PC-3 (cell line): ENCODE results near the gene TAPT1. TPM values are rescaled to one million over a fixed set of nuclear protein-coding genes. Genes with fewer than 3 reads are reported as not detected.

Experiments used
- ATAC-seq: fragments of 200-7000 bp; cut with Tn5 transposase; 2 replicates; pipeline ENCODE4 v1.9.1; 2020; ENCODE audit warnings: mild to moderate bottlenecking, moderate library complexity
- BruUV-seq: library from RNA; stranded (reverse); fragments of 400-500 nt; replicated peaks from 2 replicates; lab custom pipeline; 2021; lab: Mats Ljungman, UMichigan
- CTCF ChIA-PET: fragments of 300-600 bp; sonication (Branson Sonifier 250); formaldehyde crosslinking; loops from one replicate; lab custom pipeline; 2022; ENCODE audit warnings: antibody characterized with exemption; lab: Charles Lee
- POLR2A ChIA-PET: fragments of 300-600 bp; sonication (Branson Sonifier 250); formaldehyde crosslinking; loops from one replicate; lab custom pipeline; 2022; ENCODE audit warnings: antibody characterized with exemption; ENCODE audit not compliant: unreplicated experiment; lab: Charles Lee
- DNase-seq: peaks from one replicate; pipeline ENCODE4 v3.0.0-alpha.2; 2015
- H2AFZ ChIP-seq: fragments of 300-600 bp; sonication (generic); 2 replicates; pipeline ENCODE4 v1.6.0; 2016; ENCODE audit warnings: antibody characterized with exemption, low read length
- H3F3A ChIP-seq: fragments of 300-600 bp; sonication (generic); one replicate; pipeline ENCODE4 v1.6.0; 2017; ENCODE audit warnings: antibody characterized with exemption, low read length, control low read depth, mild to moderate bottlenecking; ENCODE audit not compliant: unreplicated experiment
- H3K27ac ChIP-seq: fragments of 300-600 bp; sonication (generic); 2 replicates; pipeline ENCODE4 v1.5.1; 2016; ENCODE audit warnings: mild to moderate bottlenecking, low read length
- H3K27me3 ChIP-seq: fragments of 300-600 bp; sonication (generic); 2 replicates; pipeline ENCODE4 v1.6.1; 2016; ENCODE audit warnings: low read length, mixed read lengths
- H3K36me3 ChIP-seq: fragments of 300-600 bp; sonication (generic); 2 replicates; pipeline ENCODE4 v1.6.1; 2016; ENCODE audit warnings: low read depth, mixed run types, low read length, mixed read lengths
- H3K4me1 ChIP-seq: fragments of 300-600 bp; sonication (generic); 2 replicates; pipeline ENCODE4 v1.5.1; 2016; ENCODE audit warnings: low read length; ENCODE audit not compliant: insufficient read depth
- H3K4me2 ChIP-seq: fragments of 300-600 bp; sonication (generic); 2 replicates; pipeline ENCODE4 v1.6.0; 2016; ENCODE audit warnings: low read length
- H3K4me3 ChIP-seq: fragments of 300-600 bp; sonication (generic); 2 replicates; pipeline ENCODE4 v1.5.1; 2016; ENCODE audit warnings: mild to moderate bottlenecking, low read length, mixed read lengths
- H3K79me2 ChIP-seq: fragments of 300-600 bp; sonication (generic); 2 replicates; pipeline ENCODE4 v1.6.1; 2017; ENCODE audit warnings: low read length, mixed read lengths
- H3K9ac ChIP-seq: fragments of 300-600 bp; sonication (generic); 2 replicates; pipeline ENCODE4 v1.6.0; 2016; ENCODE audit warnings: mild to moderate bottlenecking, low read length
- H3K9me2 ChIP-seq: fragments of 300-600 bp; sonication (generic); replicated peaks from 2 replicates; pipeline ENCODE4 v1.6.1; 2016; ENCODE audit warnings: mixed run types, low read length, mixed read lengths
- H3K9me3 ChIP-seq: fragments of 300-600 bp; sonication (generic); 2 replicates; pipeline ENCODE4 v1.6.1; 2016; ENCODE audit warnings: low read length, mixed read lengths
- H4K20me1 ChIP-seq: fragments of 300-600 bp; sonication (generic); 2 replicates; pipeline ENCODE4 v1.6.1; 2016; ENCODE audit warnings: low read length, mixed read lengths
- CTCF ChIP-seq: fragments of 300-600 bp; sonication (generic); conservative IDR thresholded peaks from 2 replicates; pipeline ENCODE4 v1.5.1; 2017; ENCODE audit warnings: antibody characterized with exemption, low read depth, mild to moderate bottlenecking, low read length
- EZH2 ChIP-seq: fragments of 300-600 bp; sonication (generic); IDR thresholded peaks from one replicate; pipeline ENCODE4 v1.6.1; 2017; ENCODE audit warnings: antibody characterized with exemption, mild to moderate bottlenecking, low read length; ENCODE audit not compliant: unreplicated experiment
- EZH2phosphoT487 ChIP-seq: fragments of 300-600 bp; sonication (generic); IDR thresholded peaks from 2 replicates; pipeline ENCODE4 v1.6.1; 2018; ENCODE audit warnings: mild to moderate bottlenecking, antibody characterized with exemption, low read length, borderline replicate concordance
- intact Hi-C: fragments of 100-400 bp; cut with micrococcal nuclease; formaldehyde crosslinking; loops from 2 replicates; pipeline ENCODE4 v1.9.0; 2023
- total RNA-seq: library from RNA; depleted of rRNA; stranded (reverse); fragments of >200 nt; gene quantifications from 2 replicates; pipeline ENCODE4 v1.2.3, GENCODE V29; 2014

The TAPT1 gene
- total RNA-seq, 1 experiment from 2014 or later, result 8.7 TPM

DNA sequence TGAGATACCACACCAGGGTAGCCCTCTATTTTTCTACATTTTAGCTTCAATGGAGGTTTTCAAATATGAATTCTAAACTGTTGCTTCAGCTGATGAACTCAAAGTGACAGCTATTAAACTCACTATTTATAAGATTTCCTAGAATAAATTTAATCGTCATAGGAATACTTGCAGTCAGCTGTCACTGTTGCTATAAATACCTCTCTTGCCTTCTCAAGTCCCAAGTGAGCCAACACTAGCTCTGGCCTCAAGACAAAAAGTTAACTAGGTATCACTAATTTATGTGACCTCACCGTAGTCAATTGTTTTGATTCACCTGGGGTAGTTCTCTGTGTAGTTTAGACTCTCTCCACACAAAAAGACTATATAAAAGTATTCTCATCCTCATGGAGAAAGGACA lies 108.2 kb downstream of the TAPT1 start:
- ATAC-seq (no peak), DNase-seq (no peak)
- no peak overlapping the region for H3K9ac ChIP-seq
- H4K20me1 ChIP-seq, result no peaks in the 10 kb centered on the region
- no peaks in the 10 kb centered on the region for H3K9me2 ChIP-seq
- H3K4me1 ChIP-seq, result no peaks in the 10 kb centered on the region
- no peaks in the 10 kb centered on the region for H3K36me3 ChIP-seq
- no peaks in the 10 kb centered on the region for H3K27me3 ChIP-seq
- no peaks in the 10 kb centered on the region for H3K79me2 ChIP-seq
- no peak overlapping the region for H2AFZ ChIP-seq
- no peaks in the 10 kb centered on the region for H3K9me3 ChIP-seq
- no TSS peak for BruUV-seq
- TF ChIP-seq CTCF, result no peak
- TF ChIP-seq EZH2, result no peak
- TF ChIP-seq EZH2phosphoT487, result no peak
- CTCF ChIA-PET, result no interaction called here
- no peak overlapping the region for H3K27ac ChIP-seq
- H3K4me2 ChIP-seq, result no peak overlapping the region
- H3K4me3 ChIP-seq, result no peak overlapping the region
- no peaks in the 10 kb centered on the region for H3F3A ChIP-seq
- intact Hi-C loops, result no loop called here
- POLR2A ChIA-PET, result no interaction called here

GRCh38 chr4:16117164-16117563 lies 109.1 kb downstream of the TAPT1 start:
- no peak overlapping the region for H3K4me2 ChIP-seq
- ChIA-PET POLR2A (no interaction called here), CTCF (no interaction called here)
- ATAC-seq, result no peak
- H3K9ac ChIP-seq, result no peak overlapping the region
- no peaks in the 10 kb centered on the region for H3K4me1 ChIP-seq
- BruUV-seq, result no TSS peak
- no peaks in the 10 kb centered on the region for H4K20me1 ChIP-seq
- H3K79me2 ChIP-seq, result no peaks in the 10 kb centered on the region
- H3K9me3 ChIP-seq, result no peaks in the 10 kb centered on the region
- no peaks in the 10 kb centered on the region for H3K9me2 ChIP-seq
- H3K4me3 ChIP-seq, result no peak overlapping the region
- TF ChIP-seq EZH2, result no peak
- TF ChIP-seq CTCF, result no peak
- no peak for TF ChIP-seq EZH2phosphoT487
- no peaks in the 10 kb centered on the region for H3K27me3 ChIP-seq
- no peaks in the 10 kb centered on the region for H3F3A ChIP-seq
- intact Hi-C loops, result no loop called here
- no peak for DNase-seq
- no peak overlapping the region for H2AFZ ChIP-seq
- no peak overlapping the region for H3K27ac ChIP-seq
- no peaks in the 10 kb centered on the region for H3K36me3 ChIP-seq

GRCh38 chr4:16116493-16116990 lies 109.7 kb downstream of the TAPT1 start:
- intact Hi-C loops, result no loop called here
- CTCF ChIA-PET, result no interaction called here
- no peak for ATAC-seq

More at GRCh38 chr4:16116493-16116990, 109.7 kb downstream of the TAPT1 start:
- Histone ChIP-seq H3K9me2 (no peaks in the 10 kb centered on the region), H2AFZ (no peak overlapping the region), H3K36me3 (no peaks in the 10 kb centered on the region), H3F3A (no peaks in the 10 kb centered on the region), H3K9me3 (no peaks in the 10 kb centered on the region), H3K4me2 (no peak overlapping the region), H3K27me3 (no peaks in the 10 kb centered on the region), H4K20me1 (no peaks in the 10 kb centered on the region), H3K9ac (no peak overlapping the region), H3K4me1 (no peaks in the 10 kb centered on the region), H3K27ac (no peak overlapping the region), H3K79me2 (no peaks in the 10 kb centered on the region), H3K4me3 (no peak overlapping the region)
- DNase-seq, result no peak
- POLR2A ChIA-PET, result no interaction called here
- BruUV-seq, result no TSS peak
- no peak for TF ChIP-seq EZH2phosphoT487
- no peak for TF ChIP-seq EZH2
- TF ChIP-seq CTCF, result no peak
